Nephron (organoid): ENCODE measurements around the gene ENOSF1.
A peak's percentile ranks its signal among the peaks of the same experiment; 100 is the strongest.

ENCODE experiments used
- H3K27ac Mint-ChIP-seq, 3 experiments: 2 replicates each; pipeline ENCODE4 v1.8.0; 2020; ENCODE audit warnings: mixed read lengths in 3 of 3, mild to moderate bottlenecking in 2 of 3, moderate library complexity in 1 of 3
- H3K27me3 Mint-ChIP-seq: 2 replicates; pipeline ENCODE4 v1.8.0; 2021; ENCODE audit warnings: low read depth, mild to moderate bottlenecking, moderate library complexity, mixed read lengths
- H3K36me3 Mint-ChIP-seq: 2 replicates; pipeline ENCODE4 v1.8.0; 2020; ENCODE audit warnings: low read depth, mixed read lengths
- H3K4me1 Mint-ChIP-seq: 2 replicates; pipeline ENCODE4 v1.8.0; 2020; ENCODE audit warnings: mixed read lengths
- H3K4me3 Mint-ChIP-seq, 3 experiments: 2 replicates each; pipeline ENCODE4 v1.8.0; 2020; ENCODE audit warnings: mild to moderate bottlenecking in 3 of 3, mixed read lengths in 3 of 3, moderate library complexity in 2 of 3
- H3K9me3 Mint-ChIP-seq: 2 replicates; pipeline ENCODE4 v1.8.0; 2020; ENCODE audit warnings: mixed read lengths
- CTCF ChIP-seq, 3 experiments: fragments of 200-600 bp; sonication (generic); IDR thresholded peaks; one replicate each; pipeline ENCODE4 v1.5.0; 2021; ENCODE audit warnings: antibody characterized with exemption in 3 of 3; ENCODE audit not compliant: unreplicated experiment in 3 of 3

The ENOSF1 gene

DNA sequence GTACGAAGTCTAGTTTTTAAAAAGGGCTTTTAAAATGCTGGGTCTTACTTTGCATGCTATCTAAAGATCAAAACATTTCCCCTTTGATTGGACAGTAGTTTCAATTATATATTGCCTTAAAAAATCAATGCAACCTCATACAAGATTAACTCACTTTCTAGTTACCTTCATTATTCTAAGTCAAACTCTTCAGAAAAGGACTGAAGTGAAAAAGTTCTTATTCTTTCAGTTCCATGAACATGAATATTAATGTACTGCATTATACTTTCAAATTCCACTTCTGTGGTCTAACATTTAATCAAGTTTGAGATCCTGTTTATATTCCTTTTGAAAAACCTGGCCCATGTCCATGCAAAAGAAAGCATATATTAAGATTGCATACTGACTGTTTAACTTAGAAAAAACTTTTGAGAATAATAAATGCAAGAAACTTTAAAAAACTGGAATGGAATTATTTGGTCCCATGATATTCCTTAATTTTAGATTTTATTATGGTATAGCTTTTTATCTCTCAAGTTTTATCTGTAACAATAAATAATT, 11.2 kb upstream of the ENOSF1 start:
- Mint-ChIP-seq H3K9me3 (no peaks in the 10 kb centered on the region), H3K4me1 (no peaks in the 10 kb centered on the region), H3K27me3 (no peaks in the 10 kb centered on the region), H3K4me3 (no peak overlapping the region), H3K36me3 (peaks cover 60% of the 10 kb centered on the region), H3K27ac (no peak overlapping the region)
- TF ChIP-seq CTCF (IDR thresholded peaks at IDR 0.05; ENCODE audit: unreplicated experiment in 3 of 3): no peak

DNA sequence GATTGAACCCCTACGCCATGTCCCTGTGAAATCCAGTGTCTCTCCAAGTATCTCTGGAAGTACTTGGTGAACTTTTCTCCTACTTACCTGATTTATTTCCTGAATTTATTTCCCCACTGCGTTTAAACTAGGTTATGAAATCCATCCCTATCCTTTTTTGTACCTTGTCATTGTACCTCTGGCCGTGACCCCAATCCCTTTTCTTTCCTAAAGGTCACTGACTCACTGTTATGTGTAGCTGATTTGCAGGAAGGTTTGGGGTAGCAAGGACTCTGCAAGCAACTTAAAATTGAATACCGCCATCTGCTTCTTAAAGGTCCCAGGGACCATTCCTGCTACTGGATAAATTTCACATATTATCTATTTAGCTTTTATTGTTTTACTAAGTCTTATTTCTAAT, 4.6 kb upstream of the ENOSF1 start:
- Mint-ChIP-seq H3K4me1 (no peaks in the 10 kb centered on the region), H3K27me3 (no peaks in the 10 kb centered on the region), H3K4me3 (no peak overlapping the region), H3K9me3 (peaks cover 2% of the 10 kb centered on the region), H3K27ac (no peak overlapping the region), H3K36me3 (peaks cover 22% of the 10 kb centered on the region)
- TF ChIP-seq CTCF (IDR thresholded peaks at IDR 0.05; ENCODE audit: unreplicated experiment in 3 of 3): no peak

- Mint-ChIP-seq H3K4me3 (no peak overlapping the region), H3K27ac (no peak overlapping the region), H3K36me3 (peaks cover 19% of the 10 kb centered on the region), H3K9me3 (peaks cover 2% of the 10 kb centered on the region), H3K27me3 (no peaks in the 10 kb centered on the region), H3K4me1 (peaks cover 8% of the 10 kb centered on the region)
- no peak for TF ChIP-seq CTCF (IDR thresholded peaks at IDR 0.05; ENCODE audit: unreplicated experiment in 3 of 3)
These were observed 3.2 kb upstream of the ENOSF1 start for GRCh38 chr18:715626-716025.

DNA sequence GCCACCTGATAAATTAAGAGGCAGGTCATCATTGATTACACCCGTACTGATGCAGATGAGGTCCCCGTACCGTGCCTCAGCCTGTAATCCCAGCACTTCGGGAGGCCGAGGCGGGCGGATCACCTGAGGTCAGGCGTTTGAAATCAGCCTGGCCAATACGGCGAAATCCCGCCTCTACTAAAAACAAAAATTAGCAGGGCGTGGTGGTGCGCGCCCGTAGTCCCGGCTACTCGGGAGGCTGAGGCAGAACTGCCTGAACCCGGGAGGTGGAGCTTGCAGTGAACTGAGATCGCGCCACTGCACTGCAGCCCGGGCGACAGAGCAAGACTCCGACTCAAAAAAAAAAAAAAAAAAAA, 683 bp upstream of the ENOSF1 start:
- no peak for TF ChIP-seq CTCF (IDR thresholded peaks at IDR 0.05; ENCODE audit: unreplicated experiment in 3 of 3)
- Mint-ChIP-seq H3K4me1 (peaks cover 12% of the 10 kb centered on the region), H3K36me3 (peaks cover 13% of the 10 kb centered on the region), H3K9me3 (peaks cover 2% of the 10 kb centered on the region), H3K4me3 (peak overlapping the region; percentile 61 to 66 (median 61)), H3K27me3 (no peaks in the 10 kb centered on the region), H3K27ac (no peak overlapping the region)

DNA sequence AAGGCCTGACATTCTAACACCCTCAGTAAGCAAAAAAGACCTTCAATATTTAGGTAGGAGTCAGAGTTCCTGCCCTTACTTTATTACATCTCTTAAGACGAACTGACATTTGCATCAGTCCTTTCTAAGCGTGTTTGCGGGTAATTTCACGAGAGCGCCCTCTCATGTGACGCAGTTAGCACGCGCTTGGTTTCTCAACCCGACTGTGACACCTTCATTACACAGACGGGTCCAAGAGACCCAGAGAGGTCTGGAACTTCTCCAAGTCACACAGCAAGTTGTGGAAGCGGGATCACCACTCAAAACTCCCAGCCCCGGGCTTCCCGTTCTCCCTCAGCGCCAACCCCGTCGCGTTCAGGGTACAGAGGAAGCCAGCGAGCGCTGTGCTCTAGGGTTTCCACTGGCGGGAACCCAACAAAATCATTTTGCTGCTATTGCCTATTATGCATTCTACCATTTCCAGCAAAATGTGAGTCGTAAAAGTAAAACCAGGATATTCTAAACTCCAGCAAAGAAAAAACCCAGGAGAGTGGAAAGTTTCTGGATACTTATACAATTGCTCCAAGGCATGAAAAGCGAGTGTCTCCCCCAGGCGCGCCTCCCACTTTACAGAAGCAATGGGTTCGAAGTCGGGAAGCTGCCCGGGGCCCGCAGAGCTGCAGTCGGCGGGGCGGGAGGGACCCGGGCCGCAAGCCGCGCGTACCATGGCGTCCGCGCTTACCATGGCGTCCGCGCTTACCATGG, 601 bp downstream of the ENOSF1 start:
- peak overlapping the region; percentile 3 to 47 (median 31) for H3K27ac Mint-ChIP-seq
- H3K36me3 Mint-ChIP-seq: peaks cover 18% of the 10 kb centered on the region
- peak overlapping the region; percentile 78 to 84 (median 79) for H3K4me3 Mint-ChIP-seq
- TF ChIP-seq CTCF (IDR thresholded peaks at IDR 0.05; ENCODE audit: unreplicated experiment in 3 of 3): no peak
- H3K27me3 Mint-ChIP-seq: no peaks in the 10 kb centered on the region
- peaks cover 12% of the 10 kb centered on the region for H3K4me1 Mint-ChIP-seq
- peaks cover 2% of the 10 kb centered on the region for H3K9me3 Mint-ChIP-seq

- TF ChIP-seq CTCF (IDR thresholded peaks at IDR 0.05; ENCODE audit: unreplicated experiment in 3 of 3): no peak
- Mint-ChIP-seq H3K4me1 (peaks cover 12% of the 10 kb centered on the region), H3K27ac (peak overlapping the region; percentile 3 to 47 (median 31)), H3K27me3 (no peaks in the 10 kb centered on the region), H3K36me3 (peaks cover 21% of the 10 kb centered on the region), H3K4me3 (peak overlapping the region; percentile 78 to 84 (median 79)), H3K9me3 (peaks cover 2% of the 10 kb centered on the region)
These were observed 1.1 kb downstream of the ENOSF1 start for GRCh38 chr18:711310-711656.
